GM12875 (cell line): ENCODE measurements around the gene ST3GAL3.
"Not testable (repeated sequence)": the region's sequence is repeated elsewhere in the genome, so short reads cannot be mapped to it uniquely, and the experiment has no call there.

Source experiments
- H3K4me3 ChIP-seq: one replicate; pipeline ENCODE4 v1.5.1; 2011; ENCODE audit warnings: low read depth, low read length, control low read depth
- CTCF ChIP-seq: IDR thresholded peaks from 2 replicates; pipeline ENCODE4 v1.5.1; 2011; ENCODE audit warnings: low read depth, mild to moderate bottlenecking, control low read depth, inconsistent platforms, low read length, moderate library complexity, borderline replicate concordance; ENCODE audit not compliant: insufficient read depth

Gene ST3GAL3

GRCh38 chr1:43831851-43832250, 124.5 kb downstream of the ST3GAL3 start:
- peak overlapping the region; percentile 15 for H3K4me3 ChIP-seq
- TF ChIP-seq CTCF: no peak

GRCh38 chr1:43832255-43832654, 124.9 kb downstream of the ST3GAL3 start:
- TF ChIP-seq CTCF: no peak
- H3K4me3 ChIP-seq: peak overlapping the region; percentile 15

- TF ChIP-seq CTCF: no peak
- H3K4me3 ChIP-seq: no peak overlapping the region
Observed at GRCh38 chr1:43832998-43833397, 125.7 kb downstream of the ST3GAL3 start.

- H3K4me3 ChIP-seq: not testable (repeated sequence)
Observed at GRCh38 chr1:43833902-43834279, 126.6 kb downstream of the ST3GAL3 start.

- H3K4me3 ChIP-seq: no peak overlapping the region
- TF ChIP-seq CTCF: no peak
Observed at GRCh38 chr1:43834280-43835081, 127.1 kb downstream of the ST3GAL3 start.

GRCh38 chr1:43835082-43836021, 128.0 kb downstream of the ST3GAL3 start:
- H3K4me3 ChIP-seq: no peak overlapping the region
- TF ChIP-seq CTCF: no peak

GRCh38 chr1:43836267-43836951, 129.1 kb downstream of the ST3GAL3 start:
- TF ChIP-seq CTCF: no peak
- no peak overlapping the region for H3K4me3 ChIP-seq
